Fibroblast of the aortic adventitia (primary cell): ENCODE results near the gene RPL6. TPM values are rescaled to one million over a fixed set of nuclear protein-coding genes. Genes with fewer than 3 reads are reported as not detected.

ENCODE experiments used
- DNase-seq: peaks from one replicate; pipeline ENCODE4 v3.0.0-alpha.2; 2010; ENCODE audit warnings: low read depth
- H3K4me3 ChIP-seq: 2 replicates; pipeline ENCODE4 v1.5.1; 2011; ENCODE audit warnings: low read depth, mild to moderate bottlenecking, control low read depth, low read length, moderate library complexity
- CTCF ChIP-seq: IDR thresholded peaks from 2 replicates; pipeline ENCODE4 v1.5.1; 2011; ENCODE audit warnings: mild to moderate bottlenecking, low read length, control low read depth, inconsistent platforms; ENCODE audit not compliant: insufficient read depth
- total RNA-seq: library from RNA; depleted of rRNA; stranded (reverse); fragments of >200 nt; gene quantifications from 2 replicates; pipeline ENCODE4 v1.2.3, GENCODE V29; 2012; ENCODE audit warnings: low replicate concordance

Gene RPL6
- total RNA-seq, 1 donor, result 1,914 TPM

- DNase-seq, result no peak
- no peak for TF ChIP-seq CTCF
- no peak overlapping the region for H3K4me3 ChIP-seq
Measured at GRCh38 chr12:112370868-112371510, 38.4 kb downstream of the RPL6 start.

DNA sequence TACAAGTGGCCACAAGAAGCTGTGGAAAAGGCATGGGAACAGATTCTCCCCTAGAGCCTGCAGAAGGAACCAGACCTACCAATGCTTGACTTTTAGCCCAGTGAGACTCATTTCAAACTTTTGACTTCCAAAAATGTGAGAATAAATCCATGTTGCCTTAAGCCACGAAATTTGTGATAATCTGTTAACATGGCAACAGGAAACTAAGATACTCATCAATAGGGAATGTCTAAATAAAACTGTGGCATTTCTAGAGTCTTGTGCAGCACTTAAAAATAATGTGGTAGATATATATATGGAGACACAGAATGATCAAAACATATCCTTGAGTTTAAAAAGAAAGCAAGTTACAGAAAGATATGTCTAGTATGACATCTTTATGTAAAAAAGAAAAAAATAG is 39.2 kb downstream of the RPL6 start:
- no peak for TF ChIP-seq CTCF
- DNase-seq, result no peak
- H3K4me3 ChIP-seq, result no peak overlapping the region

- no peak for TF ChIP-seq CTCF
- no peak overlapping the region for H3K4me3 ChIP-seq
- no peak for DNase-seq
Measured at GRCh38 chr12:112368856-112369255, 40.5 kb downstream of the RPL6 start.

GRCh38 chr12:112367965-112368364 is 41.4 kb downstream of the RPL6 start:
- DNase-seq, result no peak
- TF ChIP-seq CTCF, result no peak
- no peak overlapping the region for H3K4me3 ChIP-seq

DNA sequence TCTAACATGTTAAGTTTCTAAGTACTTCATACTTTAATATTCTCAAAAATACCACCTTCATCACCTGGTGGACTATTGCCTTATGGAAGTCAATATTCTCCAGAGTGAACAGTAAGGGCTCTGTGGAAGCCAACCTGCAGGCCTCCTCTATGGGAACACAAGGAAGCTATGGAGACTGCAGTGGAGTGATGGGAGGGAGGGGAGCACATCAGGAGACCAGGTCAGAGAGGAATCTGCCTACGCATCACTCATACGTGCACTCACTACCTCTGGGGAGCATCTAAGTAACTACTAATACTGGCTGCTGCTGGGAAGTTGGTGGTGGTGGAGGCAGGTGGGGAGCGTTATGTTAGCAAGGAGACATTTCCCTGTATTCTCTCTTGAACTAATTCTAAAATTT is 47.1 kb downstream of the RPL6 start:
- DNase-seq, result no peak
- H3K4me3 ChIP-seq, result no peak overlapping the region
- TF ChIP-seq CTCF, result no peak

- TF ChIP-seq CTCF, result no peak
- no peak overlapping the region for H3K4me3 ChIP-seq
- no peak for DNase-seq
Measured at GRCh38 chr12:112361271-112361670, 48.1 kb downstream of the RPL6 start.

DNA sequence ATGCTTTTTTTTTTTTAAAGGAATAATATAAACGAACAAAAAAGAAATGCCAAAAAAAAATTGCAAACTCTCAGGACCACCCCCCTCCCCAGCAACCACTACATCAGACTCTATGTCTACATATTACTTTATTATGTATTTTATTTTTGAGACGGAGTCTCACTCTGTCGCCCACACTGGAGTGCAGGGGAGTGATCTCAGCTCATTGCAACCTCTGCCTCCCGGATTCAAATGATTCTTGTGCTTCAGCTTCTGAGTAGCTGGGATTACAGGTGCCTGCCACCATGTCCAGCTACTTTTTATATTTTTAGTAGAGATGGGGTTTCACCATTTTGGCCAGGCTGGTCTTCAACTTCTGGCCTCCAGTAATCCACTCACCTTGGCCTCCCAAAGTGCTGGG is 50.1 kb downstream of the RPL6 start:
- no peak for DNase-seq
- no peak for TF ChIP-seq CTCF
- H3K4me3 ChIP-seq, result no peak overlapping the region
